Measurements from ENCODE around the gene AEBP2. TPM values are rescaled to one million over a fixed set of nuclear protein-coding genes. Genes with fewer than 3 reads are reported as not detected.
"Not testable (repeated sequence)": the region's sequence is repeated elsewhere in the genome, so short reads cannot be mapped to it uniquely, and the experiment has no call there.

Gene AEBP2
- total RNA-seq, 1 donor from 2014 or later, result 42.0 TPM

DNA sequence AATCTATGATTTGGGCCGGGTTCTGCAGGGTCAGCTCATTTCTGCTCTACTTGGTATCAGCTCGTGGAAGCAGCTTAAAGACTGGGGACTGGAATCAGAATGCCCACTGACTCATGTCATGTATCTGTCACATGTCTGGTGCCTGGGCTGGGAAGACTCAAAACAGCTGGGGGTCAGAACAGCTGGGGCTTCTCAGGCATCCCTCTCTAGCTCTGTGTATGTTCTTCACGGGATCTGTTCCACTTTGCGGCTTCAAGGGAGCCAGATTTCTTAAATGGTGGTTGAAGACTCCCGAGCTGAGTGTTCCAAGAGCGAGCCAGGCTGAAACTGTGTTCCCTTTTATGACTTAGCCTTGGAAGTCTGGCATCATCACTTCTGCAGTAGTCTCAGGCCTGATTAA is 11.9 kb downstream of the AEBP2 start:
- FAIRE-seq (no peak), DNase-seq (ENCODE audit: low spot score in 2 of 2) (no peak)

DNA sequence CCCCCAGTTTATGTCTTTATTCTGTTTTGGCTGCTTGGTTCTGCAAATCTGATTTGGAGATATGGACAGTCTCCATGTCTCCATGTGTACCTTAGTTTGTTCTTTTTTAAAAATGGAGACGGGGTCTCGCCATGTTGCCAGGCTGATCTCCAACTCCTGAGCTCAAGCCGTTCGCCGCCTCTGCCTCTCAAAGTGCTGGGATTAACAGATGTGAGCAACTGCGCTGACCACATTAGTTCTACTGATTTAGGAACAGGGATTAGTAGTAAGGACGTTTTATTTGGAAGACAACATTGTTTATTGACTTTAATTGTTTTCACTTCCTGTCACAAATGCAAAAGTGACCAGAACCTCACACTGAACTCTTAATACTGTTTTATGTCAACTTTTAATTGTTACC is 14.7 kb downstream of the AEBP2 start:
- FAIRE-seq (no peak), DNase-seq (ENCODE audit: low spot score in 2 of 2) (no peak)

GRCh38 chr12:19454837-19455236 is 15.5 kb downstream of the AEBP2 start:
- FAIRE-seq (no peak), DNase-seq (ENCODE audit: low spot score in 2 of 2) (no peak)

DNA sequence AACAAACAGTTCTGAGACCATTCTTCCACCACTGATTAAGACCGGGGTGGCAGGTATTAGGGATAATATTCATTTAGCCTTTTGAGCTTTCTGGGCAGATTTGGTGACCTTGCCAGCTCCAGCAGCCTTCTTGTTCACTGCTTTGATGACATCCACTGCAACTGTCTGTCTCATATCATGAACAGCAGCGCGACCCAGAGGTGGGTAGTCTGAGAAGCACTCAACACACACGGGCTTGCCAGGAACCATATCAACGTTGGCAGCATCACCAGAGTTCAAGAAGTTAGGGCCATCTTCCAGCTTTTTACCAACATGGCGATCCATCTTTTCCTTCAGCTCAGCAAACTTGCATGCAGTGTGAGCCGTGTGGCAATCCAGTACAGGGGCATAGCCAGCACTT is 16.9 kb downstream of the AEBP2 start:
- DNase-seq (ENCODE audit: low spot score in 2 of 2), result no peak
- no peak for FAIRE-seq

- FAIRE-seq (no peak), DNase-seq (ENCODE audit: low spot score in 2 of 2) (no peak)
These were observed 18.3 kb downstream of the AEBP2 start for GRCh38 chr12:19457561-19457960.

DNA sequence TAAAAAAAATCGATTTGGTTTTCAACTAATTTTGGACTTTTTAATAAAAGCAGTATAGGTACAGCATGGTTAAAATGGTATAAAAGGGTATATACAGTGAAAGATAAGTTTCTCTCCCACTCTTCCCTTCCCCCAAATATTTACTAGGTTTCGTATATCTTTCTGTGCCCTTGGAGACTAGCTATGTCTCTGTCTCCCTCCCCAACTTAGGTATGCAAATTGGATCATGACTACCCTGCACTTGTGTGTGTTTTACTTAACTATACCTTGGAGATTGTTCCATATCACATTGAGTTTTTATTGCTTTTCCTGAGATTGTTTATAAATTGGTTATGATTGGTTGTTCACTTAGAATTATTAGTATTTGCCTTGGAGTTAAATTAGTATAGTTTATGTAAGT is 19.4 kb downstream of the AEBP2 start:
- DNase-seq (ENCODE audit: low spot score in 2 of 2), result no peak
- no peak for FAIRE-seq

GRCh38 chr12:19461999-19462398 is 22.7 kb downstream of the AEBP2 start:
- no peak for FAIRE-seq
- DNase-seq (ENCODE audit: low spot score in 2 of 2), result no peak

GRCh38 chr12:19462406-19462805 is 23.1 kb downstream of the AEBP2 start:
- FAIRE-seq (no peak), DNase-seq (ENCODE audit: low spot score in 2 of 2) (no peak)

DNA sequence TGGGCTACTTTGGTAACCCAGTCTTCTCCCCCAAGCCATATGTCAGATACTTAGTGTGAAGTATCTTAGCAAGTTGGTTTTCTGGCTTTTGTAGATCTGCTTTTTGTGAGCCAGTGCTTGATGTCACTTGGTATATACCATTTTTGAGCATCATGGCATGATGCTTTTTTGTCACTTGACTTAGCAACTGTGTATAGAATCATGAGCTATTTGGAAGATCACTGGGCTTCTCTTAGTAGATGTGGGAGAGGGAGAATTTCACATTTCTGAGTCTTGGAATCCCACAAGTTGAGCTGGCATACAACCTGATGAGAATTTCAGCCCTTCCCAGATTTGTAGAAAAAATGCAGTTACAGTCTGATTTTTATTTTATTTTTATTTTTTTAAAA is 24.9 kb downstream of the AEBP2 start:
- FAIRE-seq (no peak), DNase-seq (ENCODE audit: low spot score in 2 of 2) (no peak)

DNA sequence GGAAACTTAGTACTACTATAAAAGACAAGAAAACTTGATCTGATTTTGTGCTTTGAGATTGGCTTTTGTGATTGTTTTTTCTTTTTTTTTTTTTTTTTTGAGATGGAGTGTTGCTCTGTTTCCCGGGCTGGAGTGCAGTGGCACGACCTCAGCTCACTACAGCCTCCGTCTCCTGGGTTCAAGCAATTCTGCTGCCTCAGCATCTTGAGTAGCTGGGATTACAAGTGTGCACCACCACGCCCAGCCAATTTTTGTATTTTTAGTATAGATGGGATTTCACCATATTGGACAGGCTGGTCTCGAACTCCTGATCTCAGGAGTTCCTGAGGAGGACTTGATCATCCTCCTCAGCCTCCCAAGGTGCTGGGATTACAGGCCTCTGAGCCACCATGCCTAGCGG is 26.4 kb downstream of the AEBP2 start:
- DNase-seq (ENCODE audit: low spot score in 2 of 2) (no peak), FAIRE-seq (no peak)

GRCh38 chr12:19474147-19474546 is 34.9 kb downstream of the AEBP2 start:
- DNase-seq (ENCODE audit: low spot score in 2 of 2), result no peak
- no peak for FAIRE-seq

GRCh38 chr12:19475884-19476505 is 36.7 kb downstream of the AEBP2 start:
- not testable (repeated sequence) for DNase-seq (ENCODE audit: low spot score in 2 of 2); FAIRE-seq

GRCh38 chr12:19477071-19477470 is 37.8 kb downstream of the AEBP2 start:
- DNase-seq (ENCODE audit: low spot score in 2 of 2), result no peak
- FAIRE-seq, result no peak

DNA sequence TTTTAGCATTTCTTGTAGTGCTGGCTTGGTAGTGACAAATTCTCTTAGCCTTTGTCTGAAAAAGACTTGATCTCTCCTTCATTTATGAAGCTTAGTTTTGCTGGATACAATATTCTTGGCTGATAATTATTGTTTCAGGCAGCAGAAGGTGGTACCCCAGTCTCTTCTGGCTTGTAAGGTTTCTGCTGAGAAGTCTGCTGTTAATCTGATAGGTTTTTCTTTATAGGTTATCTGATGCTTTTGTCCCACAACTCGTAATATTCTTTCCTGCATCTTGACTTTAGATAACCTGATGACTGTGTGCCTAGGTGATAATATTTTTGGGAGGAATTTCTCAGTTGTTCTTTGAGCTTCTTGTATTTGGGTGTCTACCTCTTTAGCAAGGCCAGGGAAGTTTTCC is 41.2 kb downstream of the AEBP2 start:
- FAIRE-seq (no peak), DNase-seq (ENCODE audit: low spot score in 2 of 2) (no peak)

DNA sequence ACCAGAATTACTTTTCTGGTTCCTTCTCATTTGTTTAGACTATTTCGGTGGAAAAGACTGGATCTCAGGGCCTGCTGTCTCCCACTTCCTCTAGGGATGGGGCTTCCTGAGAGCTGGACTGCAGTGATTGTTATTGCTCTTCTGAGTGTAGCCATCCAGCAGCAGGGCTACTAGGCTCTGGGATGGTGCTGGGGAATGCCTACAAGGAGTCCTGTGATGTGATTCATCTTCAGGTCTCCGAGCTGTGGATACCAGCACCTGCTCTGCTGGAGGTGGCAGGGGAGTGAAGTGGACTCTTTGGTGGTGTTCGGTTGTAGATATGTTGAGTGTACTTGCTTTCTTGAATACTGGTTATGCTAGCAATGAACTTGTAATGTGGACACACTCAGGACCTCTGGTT is 42.7 kb downstream of the AEBP2 start:
- DNase-seq (ENCODE audit: low spot score in 2 of 2), result no peak
- FAIRE-seq, result no peak

GRCh38 chr12:19482551-19483109 is 43.3 kb downstream of the AEBP2 start:
- FAIRE-seq (no peak), DNase-seq (ENCODE audit: low spot score in 2 of 2) (no peak)

- no peak for FAIRE-seq
- no peak for DNase-seq (ENCODE audit: low spot score in 2 of 2)
These were observed 44.4 kb downstream of the AEBP2 start for GRCh38 chr12:19483727-19484126.

DNA sequence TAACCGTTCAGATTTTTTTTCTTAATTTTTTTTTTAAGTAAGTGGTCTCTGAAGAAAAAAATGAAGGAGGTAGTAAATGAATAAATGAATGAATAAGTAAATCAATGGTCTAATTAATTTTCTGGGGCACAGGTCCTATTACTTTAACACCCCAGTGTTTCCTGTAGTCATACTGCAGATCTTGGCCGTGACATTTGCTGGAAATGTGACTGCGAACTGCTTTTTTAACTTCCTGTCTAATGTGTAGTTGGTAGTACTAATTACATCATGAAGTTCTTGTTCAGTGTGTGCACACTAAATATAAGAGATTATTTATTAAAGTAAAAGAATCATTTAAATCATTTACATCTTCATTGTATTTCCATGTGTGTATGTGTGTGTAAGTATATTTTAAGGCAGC is 45.4 kb downstream of the AEBP2 start:
- no peak for FAIRE-seq
- DNase-seq (ENCODE audit: low spot score in 2 of 2), result no peak

GRCh38 chr12:19485240-19485639 is 45.9 kb downstream of the AEBP2 start:
- DNase-seq (ENCODE audit: low spot score in 2 of 2) (no peak), FAIRE-seq (no peak)

DNA sequence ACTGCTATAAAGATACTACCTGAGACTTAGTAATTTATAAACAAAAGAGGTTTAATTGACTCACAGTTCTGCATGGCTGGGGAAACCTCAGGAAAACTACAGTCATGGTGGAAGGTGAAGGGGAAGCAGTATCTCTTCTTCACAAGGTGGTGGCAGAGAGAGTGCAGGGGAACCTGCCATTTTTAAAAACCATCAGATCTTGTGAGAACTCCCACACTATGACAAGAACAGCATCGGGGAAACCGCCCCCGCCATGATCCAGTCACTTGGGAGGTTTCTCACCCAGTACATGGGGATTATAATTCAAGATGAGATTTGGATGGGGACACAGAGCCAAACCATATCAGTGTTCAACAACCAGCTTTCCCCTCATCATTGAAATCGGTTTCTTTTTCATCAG is 49.9 kb downstream of the AEBP2 start:
- FAIRE-seq (no peak), DNase-seq (ENCODE audit: low spot score in 2 of 2) (no peak)

DNA sequence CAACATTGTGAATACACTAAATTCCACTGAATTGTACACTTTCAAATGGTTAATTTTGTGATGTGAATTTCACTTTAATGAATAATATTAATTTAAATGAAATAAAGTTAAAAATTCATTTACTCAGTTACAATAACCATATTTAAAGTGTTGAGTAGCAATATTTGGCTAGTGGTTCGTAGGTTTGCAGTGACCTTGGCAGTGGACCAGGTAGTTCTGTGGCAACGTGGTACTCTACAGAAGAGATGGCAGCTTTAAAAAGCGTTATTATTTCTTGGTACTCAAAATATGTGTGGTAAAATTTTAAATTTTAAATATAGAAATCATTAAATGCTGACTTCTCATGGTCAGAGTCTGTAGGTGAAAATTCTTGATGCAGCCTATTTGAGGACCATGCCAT is 51.6 kb downstream of the AEBP2 start:
- DNase-seq (ENCODE audit: low spot score in 2 of 2) (no peak), FAIRE-seq (no peak)

DNA sequence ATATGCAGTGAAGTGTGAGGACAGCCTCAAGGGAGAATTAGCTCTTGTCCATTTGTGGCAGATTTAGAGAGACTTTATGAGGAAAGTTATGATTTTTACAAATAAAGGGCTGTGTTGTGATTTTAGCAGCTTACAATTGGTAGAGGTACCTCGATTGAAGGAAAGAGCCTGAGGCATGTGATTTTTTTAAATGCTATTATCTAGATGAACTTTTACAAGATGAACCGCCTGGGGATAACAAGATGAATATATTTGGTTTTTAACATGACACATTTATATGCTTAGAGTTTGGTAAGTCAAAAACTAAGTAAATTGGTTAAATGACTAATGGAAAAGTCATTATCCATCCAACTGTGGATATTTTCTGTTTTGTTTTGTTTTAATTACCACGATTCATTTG is 52.6 kb downstream of the AEBP2 start:
- DNase-seq (ENCODE audit: low spot score in 2 of 2), result no peak
- FAIRE-seq, result no peak

Data from frontal cortex (tissue), 4 donors.